RWPE2 (cell line): ENCODE results near the gene QRSL1.

Experiments used
- ATAC-seq: fragments of 200-7000 bp; cut with Tn5 transposase; 3 replicates; pipeline ENCODE4 v1.9.1; 2021; ENCODE audit warnings: low read depth
- DNase-seq: peaks from one replicate; pipeline ENCODE4 v3.0.0-alpha.2; 2020; ENCODE audit warnings: low spot score
- H3K27ac ChIP-seq: fragments of 450-650 bp; 2 replicates; pipeline ENCODE4 v1.5.1; 2017; ENCODE audit warnings: mild to moderate bottlenecking; ENCODE audit not compliant: poor library complexity, severe bottlenecking
- H3K27me3 ChIP-seq: fragments of 250-450 bp; sonication (Bioruptor Pico); 2 replicates; pipeline ENCODE4 v1.5.1; 2021; ENCODE audit warnings: mild to moderate bottlenecking, moderate library complexity; ENCODE audit not compliant: insufficient read depth, poor library complexity, severe bottlenecking
- H3K36me3 ChIP-seq: fragments of 250-450 bp; sonication (Bioruptor Pico); 2 replicates; pipeline ENCODE4 v1.5.1; 2020; ENCODE audit warnings: low read depth, mild to moderate bottlenecking, moderate library complexity
- H3K4me1 ChIP-seq: fragments of 250-450 bp; sonication (Bioruptor Pico); 2 replicates; pipeline ENCODE4 v1.5.1; 2021; ENCODE audit warnings: mild to moderate bottlenecking, moderate library complexity; ENCODE audit not compliant: insufficient read depth, poor library complexity, severe bottlenecking
- H3K4me3 ChIP-seq: fragments of 250-450 bp; sonication (Bioruptor Pico); 2 replicates; pipeline ENCODE4 v1.5.1; 2021; ENCODE audit warnings: mild to moderate bottlenecking, moderate library complexity; ENCODE audit not compliant: severe bottlenecking
- H3K9me3 ChIP-seq: fragments of 250-450 bp; sonication (Bioruptor Pico); 2 replicates; pipeline ENCODE4 v1.5.1; 2021; ENCODE audit warnings: mild to moderate bottlenecking, moderate library complexity; ENCODE audit not compliant: severe bottlenecking
- CTCF ChIP-seq: fragments of 450-650 bp; IDR thresholded peaks from one replicate; pipeline ENCODE4 v1.5.1; 2017; ENCODE audit warnings: mild to moderate bottlenecking, moderate library complexity; ENCODE audit not compliant: poor library complexity, severe bottlenecking

QRSL1 gene

GRCh38 chr6:106639812-106640211 is 10.4 kb downstream of the QRSL1 start:
- Histone ChIP-seq H3K9me3 (no peaks in the 10 kb centered on the region), H3K27ac (no peak overlapping the region), H3K36me3 (peaks cover 46% of the 10 kb centered on the region), H3K4me1 (no peaks in the 10 kb centered on the region), H3K27me3 (no peaks in the 10 kb centered on the region), H3K4me3 (no peak overlapping the region)
- ATAC-seq: no peak
- DNase-seq: no peak
- TF ChIP-seq CTCF: no peak

GRCh38 chr6:106642476-106642875 is 13.1 kb downstream of the QRSL1 start:
- no peak for DNase-seq
- H3K4me3 ChIP-seq: no peak overlapping the region
- no peaks in the 10 kb centered on the region for H3K4me1 ChIP-seq
- no peak for ATAC-seq
- TF ChIP-seq CTCF: no peak
- no peaks in the 10 kb centered on the region for H3K9me3 ChIP-seq
- no peaks in the 10 kb centered on the region for H3K27me3 ChIP-seq
- H3K36me3 ChIP-seq: peaks cover 62% of the 10 kb centered on the region
- H3K27ac ChIP-seq: no peak overlapping the region

GRCh38 chr6:106643061-106643460 is 13.7 kb downstream of the QRSL1 start:
- H3K36me3 ChIP-seq: peaks cover 62% of the 10 kb centered on the region
- H3K27ac ChIP-seq: no peak overlapping the region
- no peaks in the 10 kb centered on the region for H3K4me1 ChIP-seq
- H3K4me3 ChIP-seq: no peak overlapping the region
- H3K9me3 ChIP-seq: no peaks in the 10 kb centered on the region
- DNase-seq (no peak), ATAC-seq (no peak)
- H3K27me3 ChIP-seq: no peaks in the 10 kb centered on the region
- TF ChIP-seq CTCF: no peak

GRCh38 chr6:106648651-106649308 is 19.4 kb downstream of the QRSL1 start:
- no peak for TF ChIP-seq CTCF
- H3K4me1 ChIP-seq: no peaks in the 10 kb centered on the region
- H3K4me3 ChIP-seq: no peak overlapping the region
- H3K27ac ChIP-seq: no peak overlapping the region
- DNase-seq (no peak), ATAC-seq (no peak)
- no peaks in the 10 kb centered on the region for H3K9me3 ChIP-seq
- no peaks in the 10 kb centered on the region for H3K27me3 ChIP-seq
- peaks cover 76% of the 10 kb centered on the region for H3K36me3 ChIP-seq

GRCh38 chr6:106658469-106658868 is 29.1 kb downstream of the QRSL1 start:
- Histone ChIP-seq H3K4me1 (no peaks in the 10 kb centered on the region), H3K27ac (no peak overlapping the region), H3K9me3 (peaks cover 5% of the 10 kb centered on the region), H3K4me3 (no peak overlapping the region), H3K27me3 (no peaks in the 10 kb centered on the region), H3K36me3 (peaks cover 63% of the 10 kb centered on the region)
- DNase-seq (no peak), ATAC-seq (no peak)
- TF ChIP-seq CTCF: no peak
